HG03139 (cell line): ENCODE measurements around the gene CFAP46.
"Not testable (repeated sequence)": the region's sequence is repeated elsewhere in the genome, so short reads cannot be mapped to it uniquely, and the experiment has no call there.

Source experiments
- ATAC-seq: cut with Tn5 transposase; IDR thresholded peaks from one replicate; pipeline ENCODE4 v1.9.1; 2021; ENCODE audit not compliant: unreplicated experiment

Gene CFAP46

DNA sequence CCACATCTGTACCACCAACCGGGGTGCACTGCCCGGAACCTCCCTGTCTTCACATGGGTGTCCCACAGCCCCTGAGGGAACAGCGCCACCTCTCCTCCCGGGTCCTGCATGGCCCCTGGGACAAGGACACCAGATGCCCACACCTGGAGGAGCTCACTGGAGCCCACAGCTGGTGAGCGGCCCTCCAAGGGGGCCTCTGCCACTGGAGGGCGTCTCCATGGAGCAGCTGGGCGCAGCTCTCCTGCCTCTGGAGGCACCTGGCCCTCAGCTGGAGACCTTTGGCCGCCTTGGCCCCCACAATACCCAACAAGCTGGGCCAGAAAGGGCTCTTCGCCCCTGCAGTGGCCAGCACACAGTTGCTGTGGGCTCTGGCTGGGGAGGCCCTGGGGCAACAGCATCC, 149.2 kb downstream of the CFAP46 start:
- ATAC-seq: no peak

DNA sequence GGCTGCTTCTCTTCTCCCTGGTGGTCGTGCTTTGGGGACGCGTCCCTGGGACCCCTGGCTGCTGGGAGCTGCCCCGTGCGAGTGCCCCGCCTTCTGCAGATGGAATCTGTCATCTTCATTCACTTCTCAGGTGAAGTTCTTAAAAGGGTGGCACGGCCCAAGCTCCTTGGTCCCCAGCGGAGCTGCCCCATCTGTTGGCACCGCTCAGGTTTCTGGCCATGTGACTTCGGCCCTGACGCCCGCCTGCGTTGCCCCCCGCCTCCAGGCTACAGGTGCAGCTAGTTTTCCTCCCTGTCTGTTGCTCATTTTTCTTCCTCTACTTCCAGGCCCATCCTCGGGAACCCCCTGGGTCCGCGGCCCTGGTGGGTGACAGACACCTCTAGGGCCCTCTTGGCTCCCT, 149.6 kb downstream of the CFAP46 start:
- no peak for ATAC-seq

DNA sequence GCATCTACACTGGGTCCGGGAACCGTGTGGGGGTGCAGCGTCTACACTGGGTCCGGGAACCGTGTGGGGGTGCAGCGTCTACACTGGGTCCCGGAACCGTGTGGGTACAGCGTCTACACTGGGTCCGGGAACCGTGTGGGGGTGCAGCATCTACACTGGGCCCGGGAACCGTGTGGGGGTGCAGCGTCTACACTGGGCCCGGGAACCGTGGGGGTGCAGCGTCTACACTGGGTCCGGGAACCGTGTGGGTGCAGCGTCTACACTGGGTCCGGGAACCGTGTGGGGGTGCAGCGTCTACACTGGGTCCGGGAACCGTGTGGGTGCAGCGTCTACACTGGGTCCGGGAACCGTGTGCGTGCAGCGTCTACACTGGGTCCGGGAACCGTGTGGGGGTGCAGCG, 150.3 kb downstream of the CFAP46 start:
- not testable (repeated sequence) for ATAC-seq

DNA sequence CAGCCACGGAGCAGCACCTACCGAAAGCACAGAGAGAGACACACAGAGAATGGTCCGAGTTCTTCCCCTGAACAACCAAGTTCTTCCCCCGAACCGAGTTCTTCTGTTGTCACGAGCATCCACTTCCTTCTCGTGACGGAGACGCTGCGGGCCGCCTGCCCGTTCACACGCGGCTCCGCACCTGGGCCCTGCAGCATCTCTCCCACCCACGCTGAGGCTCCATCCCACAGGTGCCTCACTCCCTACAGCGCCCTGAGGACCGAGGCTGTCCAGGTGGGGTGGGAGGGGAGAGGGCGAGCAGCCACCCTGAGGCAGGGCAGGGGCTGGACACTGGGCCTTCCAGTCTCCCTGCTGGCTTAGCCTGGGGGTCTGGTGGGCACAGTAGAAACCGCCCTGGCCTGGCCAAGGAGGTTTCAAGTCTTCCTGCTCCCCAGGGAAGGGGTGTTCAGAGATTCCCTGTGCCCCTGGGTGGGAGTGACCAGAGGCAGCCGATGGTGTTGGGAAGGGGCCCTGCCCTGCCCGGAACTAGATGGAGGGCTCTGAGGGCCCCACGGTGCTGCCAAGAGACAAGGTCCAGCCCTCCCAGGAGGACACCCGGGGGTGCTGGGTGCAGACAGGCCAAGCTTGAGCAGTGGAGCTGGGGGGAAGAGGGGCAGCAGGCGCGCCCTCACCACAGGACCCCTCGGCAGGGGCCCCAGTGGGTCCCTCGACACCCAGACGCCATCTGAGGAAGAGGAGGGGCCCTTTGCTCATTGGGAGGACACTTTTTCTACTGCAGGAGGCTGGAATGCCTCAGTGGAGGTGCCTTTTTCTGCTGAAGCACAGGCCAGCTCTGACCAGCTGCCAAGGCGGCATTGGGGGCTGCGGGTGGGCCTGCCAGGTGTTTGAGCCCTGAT, 151.2 kb downstream of the CFAP46 start:
- no peak for ATAC-seq

GRCh38 chr10:132790470-132790869, 151.9 kb downstream of the CFAP46 start:
- no peak for ATAC-seq

- ATAC-seq: no peak
These were observed 152.7 kb downstream of the CFAP46 start for GRCh38 chr10:132789659-132790148.

DNA sequence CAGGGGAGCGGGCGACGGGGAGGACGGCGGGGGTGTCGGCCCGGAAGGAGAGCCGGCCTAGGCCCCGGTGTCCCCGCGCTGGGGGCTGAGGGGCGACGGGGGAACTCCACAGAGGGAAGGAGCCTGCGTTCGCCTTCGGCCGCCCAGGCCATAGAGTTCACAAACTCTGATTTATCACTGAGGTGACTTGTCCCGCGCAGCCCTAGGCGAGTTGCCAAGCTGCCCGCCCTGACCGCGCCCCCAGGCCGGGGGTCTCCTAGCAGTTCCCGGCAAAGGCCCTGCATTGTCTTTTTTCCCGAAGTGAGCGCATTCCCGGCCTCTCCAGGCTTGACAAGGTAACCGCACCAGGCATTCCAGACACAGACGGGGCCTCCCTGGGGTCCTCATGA, 153.5 kb downstream of the CFAP46 start:
- no peak for ATAC-seq

DNA sequence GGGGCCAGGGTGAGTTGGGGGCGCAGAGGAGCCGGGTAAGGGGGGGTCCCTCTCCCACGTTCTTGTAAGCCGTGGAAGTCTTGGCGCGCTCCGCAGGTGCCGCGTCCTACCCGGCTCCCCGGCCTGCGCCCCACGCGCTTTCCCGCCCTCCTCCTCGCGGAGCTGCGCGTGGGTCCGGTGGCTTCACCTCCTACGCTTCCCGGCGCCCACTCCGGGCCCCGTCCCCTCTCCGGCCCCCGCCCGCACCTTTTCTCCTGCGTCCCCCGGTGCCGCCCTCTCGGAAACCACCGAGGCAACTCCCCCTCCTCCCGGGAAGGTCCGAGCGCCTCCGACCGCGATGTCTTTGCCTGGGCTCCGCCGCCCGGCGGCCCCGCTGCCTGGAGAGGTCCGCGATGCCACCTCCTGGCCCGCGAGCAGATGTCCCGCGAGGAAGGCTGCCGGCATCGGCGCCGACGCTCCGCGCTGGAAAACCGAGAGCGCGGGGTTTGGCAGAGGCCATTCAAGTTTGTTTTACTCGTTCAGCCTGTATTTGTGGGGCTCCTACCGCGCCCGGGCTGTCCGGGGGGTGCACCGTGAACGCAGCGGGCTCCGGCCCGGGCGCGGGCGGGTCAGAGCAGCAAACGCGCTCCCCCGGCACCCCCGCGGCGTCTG, 154.1 kb downstream of the CFAP46 start:
- ATAC-seq: no peak

DNA sequence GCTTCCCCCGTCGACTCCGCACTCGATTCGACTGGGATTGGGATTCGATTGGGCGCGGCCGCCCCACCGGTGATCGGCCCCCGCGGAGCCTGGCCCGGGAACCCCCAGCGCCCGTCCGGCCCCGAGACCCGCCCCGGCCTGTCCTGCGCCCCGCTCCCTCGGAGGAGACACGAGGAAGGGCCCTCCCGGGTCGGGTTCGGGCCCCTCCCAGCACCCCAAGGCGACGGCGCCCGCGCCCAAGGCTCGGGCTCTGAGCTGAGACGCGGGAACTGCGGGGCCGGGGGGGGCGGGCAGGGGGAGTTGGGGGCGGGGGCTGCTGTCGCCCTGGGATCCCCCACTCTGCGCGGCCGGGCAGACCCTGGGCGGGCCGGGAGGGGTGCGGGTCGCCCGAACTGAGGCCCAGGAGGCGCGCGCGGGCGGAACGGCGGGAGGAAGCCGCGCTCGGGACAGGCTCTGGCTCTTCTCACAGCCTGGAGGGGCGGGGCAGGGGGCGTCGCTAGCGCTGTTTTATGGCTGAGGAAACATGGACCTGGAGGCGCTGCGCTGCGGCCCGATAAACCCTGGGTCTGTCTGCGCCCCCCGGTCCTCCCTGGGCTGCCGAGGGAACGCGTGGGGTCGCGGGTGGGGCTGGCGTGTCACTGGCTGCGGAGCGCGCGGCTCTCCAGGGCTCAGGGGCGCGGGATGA, 154.7 kb downstream of the CFAP46 start:
- ATAC-seq: no peak

GRCh38 chr10:132786884-132787494, 155.4 kb downstream of the CFAP46 start:
- ATAC-seq: no peak

DNA sequence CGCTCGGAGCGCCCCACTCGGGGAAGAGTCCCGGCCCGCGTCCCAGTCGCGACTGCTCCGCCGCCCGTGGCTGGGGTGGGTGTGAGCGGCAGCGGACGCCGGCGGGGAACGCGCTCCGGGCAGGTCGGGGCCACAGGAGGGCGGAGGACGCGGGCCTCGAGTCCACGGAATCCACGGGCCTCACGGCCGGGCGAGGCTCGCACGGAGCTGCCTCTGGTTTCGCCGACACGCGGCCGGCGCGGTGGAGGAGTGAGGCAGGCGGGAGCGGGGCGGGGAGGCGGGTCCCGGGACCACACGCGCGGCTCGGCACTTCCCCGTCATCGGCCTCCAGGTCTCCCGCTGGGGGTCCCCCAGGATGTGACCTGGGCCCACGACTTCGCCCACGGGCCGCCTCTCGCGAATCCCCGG, 155.9 kb downstream of the CFAP46 start:
- ATAC-seq: no peak

DNA sequence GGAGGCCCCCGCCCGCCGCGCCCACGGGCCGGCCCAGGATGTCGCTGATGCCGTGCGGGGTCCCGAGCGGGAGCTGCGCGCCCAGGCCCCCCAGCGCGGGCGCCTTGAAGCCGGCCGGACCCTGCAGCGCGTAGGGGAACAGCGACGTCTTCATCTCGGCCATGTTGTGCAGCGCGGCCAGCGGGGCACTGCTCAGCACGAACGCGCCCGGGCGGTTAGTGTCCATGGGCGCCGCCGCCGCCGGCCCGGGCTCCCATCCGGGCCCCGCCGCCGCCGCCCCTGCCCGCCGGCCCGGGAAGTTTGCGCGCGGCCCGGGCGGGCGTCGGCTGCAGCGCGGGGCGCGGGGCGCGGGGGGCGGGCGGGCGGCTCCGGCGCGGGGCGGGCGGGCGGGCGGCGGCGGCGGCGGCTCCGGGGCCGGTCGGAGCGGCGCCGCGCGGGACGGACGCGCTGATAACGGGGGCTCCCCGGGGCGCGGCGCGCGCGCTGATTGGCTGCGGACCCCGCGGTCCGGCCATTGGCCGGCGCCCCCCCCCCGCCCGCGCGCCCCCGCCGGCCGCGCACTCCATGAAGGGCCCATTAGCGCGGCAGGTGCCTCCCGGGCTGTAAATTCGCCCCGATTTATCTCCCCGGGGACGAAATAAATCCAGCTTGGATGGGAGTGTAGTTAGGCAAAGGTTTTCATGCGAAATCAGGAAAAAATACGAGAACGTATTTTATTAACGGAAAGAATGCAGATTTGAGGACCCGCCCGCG, 156.5 kb downstream of the CFAP46 start, which contains the start of gene NKX6-2:
NKX6-2 (minus strand) TSS at position 425 of the 753 bp plus-strand sequence; CDS start at position 226, 199 bp downstream.
- no peak for ATAC-seq

GRCh38 chr10:132784866-132785722, 157.3 kb downstream of the CFAP46 start:
- ATAC-seq: no peak

- no peak for ATAC-seq
These were observed 158.2 kb downstream of the CFAP46 start for GRCh38 chr10:132783940-132784865.

- ATAC-seq: no peak
These were observed 159.0 kb downstream of the CFAP46 start for GRCh38 chr10:132783165-132783939.

GRCh38 chr10:132781556-132781955, 160.8 kb downstream of the CFAP46 start:
- ATAC-seq: no peak

- ATAC-seq: no peak
These were observed 162.0 kb downstream of the CFAP46 start for GRCh38 chr10:132780356-132780755.
